Hepatocyte (in vitro differentiated cells): ENCODE data around the gene PRR19. TPM values are rescaled to one million over a fixed set of nuclear protein-coding genes. Genes with fewer than 3 reads are reported as not detected.

Experiments used
- DNase-seq: peaks from one replicate; pipeline ENCODE4 v3.0.0-alpha.2; 2016; ENCODE audit warnings: low spot score
- H2AFZ ChIP-seq: fragments of 200-600 bp; sonication (generic); 2 replicates; pipeline ENCODE4 v1.6.0; 2016; ENCODE audit warnings: antibody characterized with exemption, mild to moderate bottlenecking
- H3K27ac ChIP-seq: fragments of 200-600 bp; sonication (generic); 2 replicates; pipeline ENCODE4 v1.5.1; 2016; ENCODE audit warnings: mild to moderate bottlenecking
- H3K27me3 ChIP-seq: fragments of 200-600 bp; sonication (generic); 2 replicates; pipeline ENCODE4 v1.6.1; 2016
- H3K36me3 ChIP-seq: fragments of 200-600 bp; sonication (generic); replicated peaks from 2 replicates; pipeline ENCODE4 v1.5.1; 2016; ENCODE audit warnings: low read depth; ENCODE audit not compliant: insufficient read depth
- H3K4me1 ChIP-seq: fragments of 200-600 bp; sonication (generic); 2 replicates; pipeline ENCODE4 v1.5.1; 2016; ENCODE audit warnings: mild to moderate bottlenecking, moderate library complexity; ENCODE audit not compliant: insufficient read depth
- H3K4me2 ChIP-seq: fragments of 200-600 bp; sonication (generic); 2 replicates; pipeline ENCODE4 v1.6.0; 2016
- H3K4me3 ChIP-seq: fragments of 200-600 bp; sonication (generic); 2 replicates; pipeline ENCODE4 v1.5.1; 2016; ENCODE audit warnings: mild to moderate bottlenecking
- H3K79me2 ChIP-seq: fragments of 200-600 bp; sonication (generic); 2 replicates; pipeline ENCODE4 v1.6.0; 2017; ENCODE audit warnings: mild to moderate bottlenecking
- H3K9me2 ChIP-seq: fragments of 200-600 bp; sonication (generic); replicated peaks from 2 replicates; pipeline ENCODE4 v1.6.0; 2017; ENCODE audit warnings: mild to moderate bottlenecking; ENCODE audit not compliant: insufficient read depth
- H3K9me3 ChIP-seq: fragments of 200-600 bp; sonication (generic); 2 replicates; pipeline ENCODE4 v1.5.1; 2016; ENCODE audit warnings: low read depth, mild to moderate bottlenecking
- H4K20me1 ChIP-seq: fragments of 200-600 bp; sonication (generic); 2 replicates; pipeline ENCODE4 v1.6.0; 2016; ENCODE audit warnings: mild to moderate bottlenecking; ENCODE audit not compliant: insufficient read depth, poor library complexity, severe bottlenecking
- EZH2 ChIP-seq: fragments of 200-600 bp; sonication (generic); IDR thresholded peaks from 2 replicates; pipeline ENCODE4 v1.6.1; 2016; ENCODE audit warnings: antibody characterized with exemption, mild to moderate bottlenecking, borderline replicate concordance
- EZH2phosphoT487 ChIP-seq: fragments of 200-600 bp; sonication (generic); IDR thresholded peaks from one replicate; pipeline ENCODE4 v1.6.1; 2018; ENCODE audit warnings: antibody characterized with exemption, mild to moderate bottlenecking, low read depth, moderate library complexity; ENCODE audit not compliant: unreplicated experiment, severe bottlenecking
- WGBS: methylation state at CpG from one replicate; pipeline ENCODE4 v1.1.6; 2016; ENCODE audit warnings: low lambda C conversion rate; ENCODE audit errors: missing lambda C conversion rate; 5-methylcytosine and 5-hydroxymethylcytosine counted together
- polyA plus RNA-seq: library from polyadenylated mRNA; unstranded; fragments of >200 nt; fragmentation: Nextera tagmentation; extraction: Ambion mirVana; gene quantifications from 2 replicates; pipeline ENCODE4 v1.2.1, GENCODE V29; 2016
- total RNA-seq: library from RNA; depleted of rRNA; stranded (reverse); fragments of >200 nt; gene quantifications from 2 replicates; pipeline ENCODE4 v1.2.3, GENCODE V29; 2014
- TF ChIP-seq, protein P1 (sequence below): fragments of 200-600 bp; sonication (generic); IDR thresholded peaks from 2 replicates; pipeline ENCODE4 v1.5.1; 2016; ENCODE audit warnings: antibody characterized with exemption, mild to moderate bottlenecking; ENCODE audit not compliant: poor library complexity

PRR19 gene
- total and polyA plus RNA-seq, 2 experiments from 2014 or later: 2.2 to 3.0 TPM

GRCh38 chr19:42284066-42284501 lies 17.8 kb upstream of the PRR19 start:
- DNase-seq: peak; percentile 94
- no peak overlapping the region for H2AFZ ChIP-seq
- H3K27ac ChIP-seq: peak overlapping the region; percentile 97

GRCh38 chr19:42284591-42285341 lies 17.2 kb upstream of the PRR19 start:
- H4K20me1 ChIP-seq: peaks cover 39% of the 10 kb centered on the region
- WGBS: 4% methylated on average over 26 of the region's 41 CpGs
- H3K27me3 ChIP-seq: no peaks in the 10 kb centered on the region
- peaks cover 38% of the 10 kb centered on the region for H3K4me1 ChIP-seq
- no peaks in the 10 kb centered on the region for H3K36me3 ChIP-seq
- TF ChIP-seq, protein P1, sequence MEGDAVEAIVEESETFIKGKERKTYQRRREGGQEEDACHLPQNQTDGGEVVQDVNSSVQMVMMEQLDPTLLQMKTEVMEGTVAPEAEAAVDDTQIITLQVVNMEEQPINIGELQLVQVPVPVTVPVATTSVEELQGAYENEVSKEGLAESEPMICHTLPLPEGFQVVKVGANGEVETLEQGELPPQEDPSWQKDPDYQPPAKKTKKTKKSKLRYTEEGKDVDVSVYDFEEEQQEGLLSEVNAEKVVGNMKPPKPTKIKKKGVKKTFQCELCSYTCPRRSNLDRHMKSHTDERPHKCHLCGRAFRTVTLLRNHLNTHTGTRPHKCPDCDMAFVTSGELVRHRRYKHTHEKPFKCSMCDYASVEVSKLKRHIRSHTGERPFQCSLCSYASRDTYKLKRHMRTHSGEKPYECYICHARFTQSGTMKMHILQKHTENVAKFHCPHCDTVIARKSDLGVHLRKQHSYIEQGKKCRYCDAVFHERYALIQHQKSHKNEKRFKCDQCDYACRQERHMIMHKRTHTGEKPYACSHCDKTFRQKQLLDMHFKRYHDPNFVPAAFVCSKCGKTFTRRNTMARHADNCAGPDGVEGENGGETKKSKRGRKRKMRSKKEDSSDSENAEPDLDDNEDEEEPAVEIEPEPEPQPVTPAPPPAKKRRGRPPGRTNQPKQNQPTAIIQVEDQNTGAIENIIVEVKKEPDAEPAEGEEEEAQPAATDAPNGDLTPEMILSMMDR: no peak
- TF ChIP-seq EZH2 (no peak), EZH2phosphoT487 (no peak)
- no peaks in the 10 kb centered on the region for H3K9me2 ChIP-seq
- H3K4me3 ChIP-seq: peak overlapping the region; percentile 94
- peaks cover 48% of the 10 kb centered on the region for H3K79me2 ChIP-seq
- peak overlapping the region; percentile 92 for H3K4me2 ChIP-seq
- H3K9me3 ChIP-seq: no peaks in the 10 kb centered on the region
- no peak overlapping the region for H2AFZ ChIP-seq
- H3K27ac ChIP-seq: peak overlapping the region; percentile 79
- DNase-seq: peak; percentile 30

More at GRCh38 chr19:42284066-42284501, 17.8 kb upstream of the PRR19 start:
- Histone ChIP-seq H3K36me3 (no peaks in the 10 kb centered on the region), H3K4me2 (no peak overlapping the region), H3K9me2 (no peaks in the 10 kb centered on the region), H3K4me1 (peaks cover 44% of the 10 kb centered on the region), H4K20me1 (peaks cover 39% of the 10 kb centered on the region), H3K27me3 (no peaks in the 10 kb centered on the region), H3K4me3 (peak overlapping the region; percentile 52), H3K9me3 (no peaks in the 10 kb centered on the region), H3K79me2 (peaks cover 49% of the 10 kb centered on the region)
- no peak for TF ChIP-seq EZH2phosphoT487
- no peak for TF ChIP-seq EZH2
- TF ChIP-seq, protein P1: no peak
- WGBS: no CpG with 5 or more reads among the region's 76 CpGs

DNA sequence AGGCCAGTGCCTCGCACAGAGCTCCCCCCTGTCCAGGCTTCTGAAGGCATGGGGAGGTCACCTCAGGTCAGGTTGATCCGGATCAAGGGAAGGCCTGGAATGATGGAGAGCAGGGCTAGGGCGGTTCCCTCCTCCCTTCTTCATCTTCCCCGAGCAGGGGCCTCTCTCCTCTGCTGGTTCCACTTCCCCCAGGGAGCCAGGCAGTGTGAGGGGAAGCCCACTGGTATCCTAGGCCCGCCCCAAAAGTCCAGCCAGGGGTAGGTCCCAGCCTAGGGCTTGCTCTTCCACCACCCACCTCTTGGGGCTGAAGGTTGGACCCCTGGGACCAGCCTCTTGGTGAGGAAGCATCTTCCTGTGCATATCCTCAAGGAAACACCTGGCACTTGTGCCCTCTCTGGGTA lies 16.4 kb upstream of the PRR19 start:
- Histone ChIP-seq H3K4me3 (no peak overlapping the region), H3K27ac (peak overlapping the region; percentile 79), H3K9me2 (no peaks in the 10 kb centered on the region), H3K36me3 (no peaks in the 10 kb centered on the region), H3K9me3 (no peaks in the 10 kb centered on the region), H3K4me1 (peaks cover 38% of the 10 kb centered on the region), H3K79me2 (peaks cover 45% of the 10 kb centered on the region), H4K20me1 (peaks cover 39% of the 10 kb centered on the region), H3K4me2 (peak overlapping the region; percentile 92), H2AFZ (no peak overlapping the region), H3K27me3 (no peaks in the 10 kb centered on the region)
- peak; percentile 8 for DNase-seq
- TF ChIP-seq EZH2phosphoT487 (no peak), EZH2 (no peak)
- TF ChIP-seq, protein P1: no peak
- 53% methylated on average over 4 of the region's 5 CpGs for WGBS
